GM12801 (cell line): ENCODE data around the gene XDH.

Experiments used
- CTCF ChIP-seq: IDR thresholded peaks from one replicate; pipeline ENCODE4 v1.5.1; 2011; ENCODE audit warnings: control low read depth; ENCODE audit not compliant: insufficient read length; ENCODE audit errors: extremely low read depth

XDH gene

DNA sequence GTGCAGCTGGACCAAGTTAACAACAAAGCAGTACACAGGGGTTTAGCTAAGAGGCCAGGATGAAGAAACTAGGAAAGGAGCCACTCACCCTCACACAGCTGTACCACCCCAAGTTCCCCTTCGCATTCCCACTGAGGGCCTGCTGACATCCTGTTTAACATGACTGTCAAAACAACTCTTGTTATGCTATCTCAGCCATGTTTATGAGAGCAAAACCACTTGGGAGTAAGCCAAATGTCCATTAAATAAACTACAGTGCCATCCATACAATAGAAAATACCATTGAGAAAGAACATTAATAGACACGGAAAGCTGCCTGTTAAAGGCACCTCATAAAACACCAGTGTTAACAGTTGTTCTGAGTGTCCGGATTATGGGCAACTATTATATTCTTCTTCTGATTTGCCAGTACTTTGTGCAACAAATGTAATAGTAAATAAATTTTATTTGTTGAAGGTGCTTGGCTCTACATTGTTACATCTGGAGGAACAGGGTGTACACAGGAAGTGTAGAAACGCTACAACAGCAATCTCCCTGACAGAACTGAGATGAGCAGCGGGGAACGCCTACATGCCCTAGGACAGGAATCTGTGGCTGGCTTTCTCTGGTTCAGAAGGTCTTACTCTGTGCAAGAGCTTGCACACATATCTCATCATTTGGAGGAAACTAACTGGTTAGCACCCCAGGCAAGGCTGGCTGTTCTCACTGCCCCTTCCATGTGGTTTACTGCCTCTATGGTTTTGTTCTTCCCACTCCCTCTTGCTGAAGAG lies 95.0 kb downstream of the XDH start:
- TF ChIP-seq CTCF = no peak

- TF ChIP-seq CTCF = no peak
Measured at GRCh38 chr2:31318361-31319336, 95.9 kb downstream of the XDH start.

DNA sequence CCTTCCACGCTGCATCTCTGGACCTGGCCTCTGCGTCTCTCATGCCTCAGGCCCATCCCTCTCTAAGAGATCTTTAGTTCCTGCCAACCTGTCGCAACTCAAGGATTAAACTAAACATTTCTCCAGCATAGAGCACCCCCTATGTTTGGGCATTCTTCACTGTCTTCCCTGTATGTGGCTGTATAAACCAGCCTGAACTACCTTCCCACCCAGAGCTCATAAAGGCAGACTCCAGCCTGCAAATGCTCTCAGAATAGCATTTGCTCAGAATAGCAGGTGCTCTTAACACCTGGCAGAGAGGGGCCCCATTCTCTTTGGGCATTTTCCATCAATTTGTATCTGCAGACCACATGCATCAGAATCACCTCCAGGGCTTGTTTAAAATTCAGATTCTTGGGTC lies 97.1 kb downstream of the XDH start:
- no peak for TF ChIP-seq CTCF

DNA sequence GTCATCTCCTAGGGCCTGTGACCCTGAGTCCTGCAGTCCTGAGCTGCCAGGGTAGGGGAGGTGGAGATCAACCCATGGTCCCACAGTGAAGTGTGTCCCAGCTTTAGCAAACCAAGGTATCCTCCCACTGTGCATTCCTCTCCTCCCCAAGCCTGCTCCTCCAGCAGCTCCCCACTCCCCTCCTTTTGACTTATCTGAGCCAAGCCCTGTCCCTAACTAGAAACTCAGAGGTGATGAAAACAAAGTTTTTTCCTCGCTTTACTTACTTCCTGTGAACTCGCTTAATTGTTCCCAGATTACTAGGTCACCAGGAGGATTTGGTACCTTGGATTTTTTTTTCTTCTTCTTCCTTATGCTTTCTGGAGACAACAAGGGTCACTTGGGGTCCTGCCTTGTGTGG lies 99.8 kb downstream of the XDH start:
- TF ChIP-seq CTCF = no peak

GRCh38 chr2:31312898-31313297 lies 101.6 kb downstream of the XDH start:
- TF ChIP-seq CTCF = no peak

- no peak for TF ChIP-seq CTCF
Measured at GRCh38 chr2:31304816-31305215, 109.7 kb downstream of the XDH start.

- no peak for TF ChIP-seq CTCF
Measured at GRCh38 chr2:31302940-31303563, 111.5 kb downstream of the XDH start.
